HG02623 (cell line): ENCODE results near the gene SLC16A1.
"Not testable (repeated sequence)": the region's sequence is repeated elsewhere in the genome, so short reads cannot be mapped to it uniquely, and the experiment has no call there.

ENCODE experiments used
- ATAC-seq: cut with Tn5 transposase; IDR thresholded peaks from one replicate; pipeline ENCODE4 v1.9.1; 2021; ENCODE audit warnings: moderate library complexity; ENCODE audit not compliant: unreplicated experiment

Gene SLC16A1

DNA sequence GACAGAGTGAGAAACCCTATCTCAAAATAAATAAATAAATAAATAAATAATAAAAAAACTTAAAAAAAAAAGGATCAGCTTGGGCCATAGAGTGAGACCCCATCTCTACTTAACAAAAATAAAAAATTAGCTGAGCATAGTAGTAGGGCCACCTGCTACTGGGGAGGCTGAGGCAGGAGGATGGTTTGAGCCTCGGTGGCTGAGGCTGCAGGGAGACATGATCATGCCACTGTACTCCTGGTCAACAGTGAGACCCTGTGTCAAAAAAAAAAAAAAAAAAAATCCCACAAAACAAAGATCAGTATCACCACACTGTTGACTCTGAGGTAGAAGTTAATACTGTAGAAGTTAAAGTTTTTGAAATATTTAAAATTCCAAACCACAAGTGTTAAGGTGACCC is 29.1 kb downstream of the SLC16A1 start:
- no peak for ATAC-seq

DNA sequence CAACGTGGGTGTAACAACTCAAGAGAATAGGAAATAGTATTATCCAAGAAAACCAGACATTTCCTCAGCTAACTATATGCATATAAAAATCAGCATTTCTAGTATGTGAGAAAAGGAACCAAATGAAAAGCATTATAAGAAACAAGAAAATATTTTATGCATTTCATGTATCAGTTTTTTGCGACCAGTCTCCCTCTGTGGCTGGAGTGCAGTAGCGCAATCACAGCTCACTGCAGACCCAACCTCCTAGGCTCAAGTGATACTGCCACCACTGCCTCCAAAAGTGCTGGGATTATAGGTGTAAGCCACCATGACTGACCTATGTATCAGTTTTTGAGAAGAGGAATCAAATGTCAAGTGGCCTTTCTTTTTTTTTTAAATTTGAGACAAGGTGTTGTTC is 31.0 kb downstream of the SLC16A1 start:
- ATAC-seq = no peak

DNA sequence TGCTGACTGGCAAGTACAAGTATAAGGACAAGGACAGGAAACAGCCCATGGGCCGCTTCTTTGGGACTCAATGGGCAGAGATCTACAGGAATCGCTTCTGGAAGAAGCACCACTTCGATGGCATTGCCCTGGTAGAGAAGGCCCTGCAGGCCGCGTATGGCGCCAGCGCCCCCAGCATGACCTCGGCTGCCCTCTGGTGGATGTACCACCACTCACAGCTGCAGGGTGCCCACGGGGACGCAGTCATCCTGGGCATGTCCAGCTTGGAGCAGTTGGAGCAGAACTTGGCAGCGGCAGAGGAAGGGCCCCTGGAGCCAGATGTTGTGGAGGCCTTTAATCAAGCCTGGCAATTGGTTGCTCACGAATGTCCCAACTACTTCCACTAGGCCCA is 32.0 kb downstream of the SLC16A1 start:
- no peak for ATAC-seq

DNA sequence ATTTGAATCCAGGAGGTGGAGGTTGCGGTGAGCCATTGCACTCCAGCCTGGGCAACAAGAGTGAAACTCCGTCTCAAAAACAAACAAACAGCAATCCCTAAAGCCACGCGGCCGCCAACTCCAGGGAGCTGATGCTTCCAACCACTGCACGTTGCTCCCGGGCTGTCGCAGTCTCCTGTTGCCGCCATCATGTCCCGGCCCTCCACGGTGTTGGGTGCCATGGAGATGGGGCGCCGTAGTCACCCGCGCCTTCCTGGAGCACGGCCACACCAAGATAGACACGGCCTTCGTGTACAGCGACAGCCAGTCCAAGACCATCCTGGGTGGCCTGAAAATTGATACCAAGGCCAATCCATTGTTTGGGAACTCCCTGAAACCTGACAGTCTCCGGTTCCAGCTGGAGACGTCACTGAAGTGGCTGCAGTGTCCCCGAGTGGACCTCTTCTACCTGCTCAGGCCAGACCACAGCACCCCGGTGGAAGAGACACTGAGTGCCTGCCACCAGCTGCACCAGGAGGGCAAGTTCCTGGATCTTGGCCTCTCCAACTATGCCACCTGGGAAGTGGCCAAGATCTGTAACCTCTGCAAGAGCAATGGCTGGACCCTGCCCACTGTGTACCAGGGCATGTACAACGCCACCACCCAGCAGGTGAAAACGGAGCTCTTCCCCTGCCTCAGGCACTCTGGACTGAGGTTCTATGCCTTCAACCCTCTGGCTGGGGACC is 32.6 kb downstream of the SLC16A1 start:
- ATAC-seq = no peak

DNA sequence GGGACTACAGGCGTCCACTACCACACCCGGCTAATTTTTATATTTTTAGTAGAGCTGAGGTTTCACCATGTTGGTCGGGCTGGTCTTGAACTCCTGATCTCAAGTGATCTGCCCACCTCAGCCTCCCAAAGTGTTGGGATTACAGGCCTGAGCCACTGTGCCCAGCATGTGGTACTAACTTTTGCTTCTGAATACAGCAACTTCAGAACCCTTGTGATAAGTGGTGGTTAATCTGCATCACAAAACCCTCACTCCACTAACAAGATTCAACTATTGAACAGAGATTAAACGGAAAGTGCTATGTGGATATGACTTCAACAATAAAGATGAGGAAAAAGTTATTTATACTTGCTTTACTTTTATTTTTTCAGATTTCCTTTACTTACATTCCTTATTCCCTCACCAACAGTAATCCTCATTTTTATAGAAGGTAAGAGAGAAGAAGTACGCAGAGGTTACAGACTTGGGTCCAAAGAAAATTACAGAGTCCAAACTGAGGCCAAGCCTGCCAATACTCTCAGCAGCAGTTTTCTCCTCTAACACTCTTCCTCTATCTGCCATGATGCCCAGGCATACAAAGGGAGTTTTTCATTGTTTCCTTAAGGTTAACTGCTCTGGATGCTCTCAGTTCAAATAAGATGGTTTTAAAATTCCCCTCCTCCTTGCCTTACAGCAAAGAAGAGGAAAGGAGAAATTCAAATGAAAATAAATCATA is 44.3 kb downstream of the SLC16A1 start:
- ATAC-seq = no peak

DNA sequence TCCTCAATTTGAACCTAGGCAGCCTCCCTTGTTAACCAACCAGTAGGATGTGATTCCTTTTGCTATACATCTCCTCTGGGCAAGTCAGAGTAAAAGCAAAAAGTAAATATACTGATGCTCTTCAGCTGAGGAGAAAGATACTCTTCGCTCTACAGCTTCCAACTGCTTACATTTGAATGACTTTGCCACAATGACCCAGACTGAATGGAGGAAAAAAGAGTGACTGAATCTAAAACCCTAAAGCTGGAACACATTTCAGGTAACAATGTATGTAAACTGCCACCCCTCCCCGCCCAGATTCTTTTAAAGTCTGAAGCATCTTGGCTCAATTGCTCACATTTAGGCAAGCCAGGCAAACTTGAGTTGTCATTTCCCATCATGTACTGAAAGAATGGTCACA is 46.1 kb downstream of the SLC16A1 start:
- ATAC-seq = no peak

DNA sequence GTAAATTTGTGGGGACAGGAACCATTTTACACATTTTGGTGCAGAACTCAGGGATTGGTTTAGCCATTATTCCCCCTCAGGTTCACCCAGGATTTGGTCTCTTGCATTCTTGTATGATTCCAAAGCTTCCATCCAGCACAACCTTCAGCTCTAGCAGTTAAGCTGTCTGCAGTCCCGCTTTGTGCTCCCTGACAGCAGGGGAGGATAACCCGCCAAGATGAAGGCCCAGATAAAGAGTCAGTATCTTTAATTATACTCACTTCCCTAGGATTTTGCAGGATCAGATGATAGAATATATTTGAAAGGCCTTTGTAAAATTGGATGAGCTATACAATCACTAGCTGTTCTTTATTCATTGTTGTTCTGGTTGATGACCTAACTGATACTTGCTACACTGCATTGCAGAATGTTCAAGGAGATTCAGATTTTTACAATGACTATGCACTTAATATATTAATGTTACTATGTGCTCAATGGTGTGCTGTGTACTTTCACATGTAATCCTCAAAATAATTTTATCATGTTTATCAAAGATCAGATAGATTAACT is 49.8 kb downstream of the SLC16A1 start:
- ATAC-seq = no peak

DNA sequence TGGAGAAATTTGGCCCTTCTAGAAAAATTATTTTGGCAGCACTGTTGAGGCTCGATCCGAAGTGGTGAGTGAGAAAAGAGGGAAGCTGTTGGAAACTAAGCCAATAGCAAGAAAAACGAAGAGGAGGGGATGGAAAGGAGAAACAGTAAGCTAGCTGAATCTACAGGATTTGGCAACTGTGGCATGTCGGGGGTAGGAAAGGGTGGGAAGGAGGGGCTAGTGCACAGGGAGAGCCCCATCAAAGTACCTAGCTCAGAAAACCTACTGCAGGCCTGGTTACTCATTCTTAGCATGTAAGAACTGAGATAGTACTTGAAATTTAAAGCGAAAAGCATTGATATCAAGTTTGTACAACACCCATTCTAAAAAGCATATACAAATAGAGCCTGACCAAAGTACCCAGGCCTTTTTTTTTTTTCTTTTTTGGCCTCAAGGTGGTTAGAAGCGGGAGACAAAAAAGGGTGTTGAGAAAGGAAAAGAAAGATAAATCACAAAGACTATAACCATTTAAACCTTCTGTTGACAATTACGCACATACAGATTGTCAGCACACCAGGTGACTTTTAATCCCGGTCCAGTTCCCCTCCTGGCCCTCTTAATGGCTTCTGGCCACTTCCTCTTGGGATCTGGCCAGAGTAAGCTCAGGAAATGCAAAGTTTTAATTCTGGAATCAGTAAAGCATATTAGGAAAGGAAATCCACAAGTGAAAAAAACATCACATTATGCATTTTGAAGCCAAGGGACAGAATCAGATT is 50.4 kb downstream of the SLC16A1 start:
- no peak for ATAC-seq

DNA sequence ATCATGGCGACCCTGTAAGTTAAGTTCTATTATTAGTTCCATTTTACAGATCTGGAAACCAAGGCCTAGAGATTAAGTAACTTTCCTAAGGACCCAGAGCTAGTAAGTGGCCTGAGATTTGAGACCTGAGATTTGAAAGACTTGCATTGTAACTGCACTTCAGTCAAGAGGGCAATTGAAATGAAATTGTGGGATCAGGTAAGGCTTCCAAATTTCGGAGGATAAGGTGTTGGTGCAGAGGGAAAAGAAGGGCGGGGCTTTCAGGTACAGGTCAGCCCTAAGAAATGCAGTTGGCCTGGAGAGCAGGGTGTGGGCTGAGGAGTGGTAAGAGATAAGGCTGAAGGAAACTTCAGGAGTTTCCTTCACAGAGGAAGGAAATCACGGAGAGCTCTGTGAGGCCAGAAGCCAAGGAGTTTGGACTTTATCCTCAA is 51.1 kb downstream of the SLC16A1 start:
- ATAC-seq = no peak

DNA sequence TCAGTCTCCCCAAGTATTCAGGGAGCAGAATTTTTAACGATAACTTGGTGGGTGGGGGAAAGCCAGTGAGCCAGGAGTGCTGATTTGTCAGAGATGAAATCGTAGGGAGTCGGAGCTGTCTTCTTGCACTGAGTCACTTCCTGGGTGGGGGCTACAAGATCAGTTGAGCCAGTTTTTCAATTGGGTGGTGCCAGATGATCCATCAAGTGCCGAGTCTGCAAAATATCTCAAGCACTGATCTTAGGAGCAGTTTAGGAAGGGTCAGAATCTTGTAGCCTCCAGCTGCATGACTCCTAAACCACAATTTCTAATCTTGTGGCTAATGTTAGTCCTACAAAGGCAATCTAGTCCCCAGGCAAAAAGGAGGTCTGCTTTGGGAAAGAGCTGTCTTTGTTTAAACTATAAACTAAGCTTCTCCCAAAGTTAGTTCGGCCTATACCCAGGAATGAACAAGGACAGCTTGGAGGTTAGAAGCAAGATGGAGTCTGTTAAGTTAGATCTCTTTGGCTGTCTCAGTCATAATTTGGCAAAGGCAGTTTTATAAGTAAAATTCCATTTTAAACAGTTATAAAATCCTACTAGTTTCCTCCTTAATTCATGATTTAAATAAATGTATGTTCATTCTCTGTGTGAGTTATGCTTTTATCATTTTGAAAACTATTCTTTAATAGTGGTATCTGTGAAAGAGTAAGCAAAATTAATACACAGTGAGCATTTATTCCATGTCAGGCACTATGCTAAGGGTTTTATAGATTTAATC is 51.7 kb downstream of the SLC16A1 start:
- no peak for ATAC-seq

DNA sequence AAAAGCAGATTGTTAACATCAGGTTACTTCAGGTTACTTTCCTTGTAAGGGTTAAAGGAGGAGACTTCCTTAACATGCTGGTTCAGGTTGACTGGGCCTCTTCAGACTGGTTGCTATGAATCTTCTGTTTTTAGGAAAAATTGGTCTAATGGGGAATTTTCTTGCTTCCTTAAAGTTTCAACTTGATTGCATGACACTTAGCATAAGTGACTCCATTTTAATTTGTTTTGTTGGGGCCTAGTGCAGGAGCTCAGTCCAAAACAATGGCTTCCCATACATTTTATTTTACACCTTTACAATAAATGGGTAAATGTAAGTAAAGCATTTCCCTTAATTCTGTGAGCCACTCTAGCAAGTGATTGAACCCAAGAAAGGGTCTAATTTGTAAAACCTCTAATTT is 53.8 kb downstream of the SLC16A1 start:
- ATAC-seq = no peak

DNA sequence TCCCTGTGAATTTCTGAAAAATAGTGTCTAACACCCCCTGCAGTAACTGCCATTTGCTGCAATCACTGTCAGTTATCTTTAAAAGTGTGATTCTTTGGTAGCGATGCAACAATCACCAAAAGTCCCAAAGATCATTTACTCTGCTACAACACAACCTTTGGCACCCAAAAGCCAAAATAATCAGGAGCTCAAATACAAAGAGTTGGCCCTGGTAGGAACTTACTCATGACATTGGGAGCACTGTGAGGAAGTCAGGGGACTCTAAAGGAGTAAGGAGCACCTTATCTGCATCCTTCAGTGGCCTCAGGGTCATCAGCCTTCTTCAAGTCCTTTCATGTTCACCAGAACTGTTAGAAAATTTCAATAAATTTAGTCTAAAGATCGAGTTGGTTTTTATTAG is 54.6 kb downstream of the SLC16A1 start:
- no peak for ATAC-seq

DNA sequence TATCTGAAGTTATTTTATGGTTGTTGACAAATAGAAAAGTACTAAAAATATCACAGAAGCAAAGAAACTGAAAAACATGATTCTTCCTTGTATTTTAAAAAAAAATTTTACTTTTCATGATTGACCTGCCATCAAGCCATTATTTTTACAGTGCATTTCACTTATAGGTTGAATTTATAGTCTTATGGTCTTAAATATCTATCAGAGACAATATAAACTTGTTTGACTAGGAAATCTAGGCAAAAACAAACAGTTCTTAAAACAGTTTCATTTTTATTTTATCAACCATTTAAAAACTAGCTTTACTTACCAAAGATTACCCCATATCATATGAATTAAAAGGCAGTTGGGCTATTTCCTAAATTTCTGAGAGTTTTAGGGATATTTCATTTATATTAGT is 59.2 kb downstream of the SLC16A1 start:
- ATAC-seq = no peak

DNA sequence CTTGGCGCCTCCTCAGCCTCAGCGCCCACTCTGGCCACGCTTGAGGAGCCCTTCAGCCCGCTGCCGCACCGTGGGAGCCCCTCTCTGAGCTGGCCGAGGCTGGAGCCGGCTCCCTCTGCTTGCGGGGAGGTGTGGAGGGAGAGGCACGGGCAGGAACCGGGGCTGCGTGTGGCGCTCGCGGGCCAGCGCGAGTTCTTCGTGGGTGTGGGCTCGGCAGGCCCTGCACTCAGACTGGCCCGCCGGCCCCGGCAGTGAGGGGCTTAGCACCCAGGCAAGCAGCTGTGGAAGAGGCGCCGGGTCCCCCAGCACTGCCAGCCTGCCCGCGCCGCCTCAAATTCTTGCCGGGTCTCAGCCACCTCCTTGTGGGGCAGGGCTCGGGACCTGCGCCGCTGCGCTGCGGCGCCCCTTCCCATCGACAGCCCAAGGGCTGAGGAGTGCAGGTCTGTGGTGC is 61.4 kb downstream of the SLC16A1 start:
- no peak for ATAC-seq

DNA sequence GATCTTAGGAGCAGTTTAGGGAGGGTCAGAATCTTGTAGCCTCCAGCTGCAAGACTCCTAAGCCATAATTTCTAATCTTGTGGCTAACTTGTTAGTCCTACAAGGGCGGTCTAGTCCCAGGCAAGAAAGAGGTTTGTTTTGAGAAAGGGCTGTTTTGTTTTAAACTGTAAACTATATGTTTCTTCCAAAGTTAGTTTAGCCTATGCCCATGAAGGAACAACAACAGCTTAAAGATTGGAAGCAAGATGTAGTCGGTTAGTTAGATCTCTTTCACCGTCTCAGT is 62.0 kb downstream of the SLC16A1 start:
- no peak for ATAC-seq

DNA sequence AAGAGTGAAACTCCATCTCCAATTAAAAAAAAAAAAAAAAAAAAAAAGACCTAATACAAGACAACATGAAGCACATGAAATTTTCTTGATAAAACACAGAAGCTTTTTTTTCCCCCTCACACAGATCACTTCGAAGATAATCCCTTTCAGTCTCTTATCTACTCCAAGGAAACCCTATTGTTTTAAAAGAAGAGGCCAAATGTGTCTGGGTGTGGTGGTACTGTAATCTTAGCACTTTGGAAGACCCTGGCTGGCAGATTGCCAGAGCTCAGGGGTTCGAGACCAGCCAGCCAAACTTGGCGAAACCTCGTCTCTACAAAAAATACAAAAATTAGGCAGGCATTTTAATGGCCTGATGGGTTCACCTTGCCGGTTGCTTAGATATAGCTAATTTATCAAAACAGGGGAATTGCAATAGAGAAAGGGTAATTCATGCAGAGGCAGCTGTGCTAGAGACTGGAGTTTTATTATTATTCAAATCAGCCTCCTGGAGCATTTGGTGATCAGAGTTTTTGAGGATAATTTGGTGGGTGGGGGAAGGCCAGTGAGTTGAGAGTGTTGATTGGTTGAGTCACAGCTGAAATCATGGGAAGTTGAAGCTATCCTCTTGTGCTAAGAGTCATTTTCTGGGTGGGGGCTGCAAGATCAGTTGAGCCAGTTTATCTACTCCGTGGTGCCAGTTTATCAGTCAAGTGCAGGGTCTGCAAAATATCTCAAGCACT is 62.5 kb downstream of the SLC16A1 start:
- no peak for ATAC-seq

DNA sequence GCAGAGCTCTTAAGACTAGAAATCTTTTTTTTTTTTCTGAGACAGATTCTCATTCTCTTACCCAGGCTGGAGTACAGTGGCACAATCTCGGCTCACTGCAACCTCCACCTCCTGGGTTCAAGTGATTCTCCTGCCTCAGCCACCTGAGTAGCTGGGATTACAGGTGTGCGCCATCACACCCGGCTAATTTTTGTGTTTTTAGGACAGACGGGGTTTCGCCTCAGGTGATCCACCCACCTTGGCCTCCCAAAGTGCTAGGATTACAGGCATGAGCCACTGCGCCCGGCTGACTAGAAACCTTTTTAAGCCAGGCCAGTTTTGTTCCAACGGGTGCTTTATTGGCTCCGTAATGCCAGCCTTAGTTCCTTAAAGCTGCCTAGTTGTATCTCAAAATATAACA is 66.1 kb downstream of the SLC16A1 start:
- not testable (repeated sequence) for ATAC-seq

DNA sequence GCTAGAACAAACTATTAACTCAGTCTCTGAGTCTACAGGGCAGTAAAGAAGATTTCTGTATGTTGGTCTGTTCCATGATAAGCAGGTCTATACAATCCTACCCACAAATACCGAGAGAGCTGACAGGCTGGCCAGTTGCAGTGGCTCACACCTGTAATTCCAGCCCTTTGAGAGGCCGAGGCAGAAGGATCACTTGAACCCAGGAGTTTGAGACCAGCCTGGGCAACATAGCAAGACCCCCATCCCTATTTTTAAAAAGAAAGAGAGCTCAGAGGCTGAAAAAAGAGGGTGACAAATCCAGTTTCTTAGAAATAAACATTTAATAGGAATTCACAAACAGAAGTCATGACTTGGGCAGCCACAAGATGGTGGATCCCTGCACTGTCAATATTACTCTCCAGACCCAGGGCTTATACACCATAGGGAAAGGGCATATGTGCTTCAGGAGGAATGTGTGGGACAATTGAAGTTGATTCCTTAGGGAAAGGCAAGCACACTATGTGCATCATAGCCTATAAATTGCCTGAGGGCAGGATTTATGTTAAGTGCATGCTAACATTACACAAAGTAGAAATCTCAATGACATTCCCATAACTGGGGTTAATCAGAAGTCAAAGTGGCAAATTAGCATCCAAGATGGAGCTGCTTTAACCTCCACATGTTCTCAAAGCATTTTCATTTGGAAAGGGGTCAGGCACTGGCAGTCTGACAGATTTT is 66.8 kb downstream of the SLC16A1 start:
- no peak for ATAC-seq

DNA sequence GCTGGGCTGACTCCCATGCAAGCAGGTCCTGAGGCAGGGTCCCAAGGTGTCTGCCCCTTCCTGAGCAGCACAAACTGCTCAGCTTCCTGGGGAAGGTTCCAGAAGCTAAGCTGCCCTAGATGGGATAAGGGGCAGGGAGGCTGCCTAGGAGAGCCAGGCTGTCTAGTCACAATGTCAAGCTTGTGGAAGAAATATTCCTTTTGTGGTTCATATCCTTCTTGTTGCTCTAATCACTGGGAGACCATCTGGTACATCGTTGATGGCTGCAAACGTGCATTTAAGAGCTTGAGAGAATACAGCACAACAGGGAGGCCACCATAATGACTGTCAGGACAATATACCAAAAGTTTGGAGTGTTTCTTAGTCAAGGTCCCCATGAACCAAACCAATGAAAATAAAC is 67.4 kb downstream of the SLC16A1 start:
- no peak for ATAC-seq
